Epithelial cell of esophagus (primary cell): ENCODE data around the gene OR9K2.
"Not testable (repeated sequence)": the region's sequence is repeated elsewhere in the genome, so short reads cannot be mapped to it uniquely, and the experiment has no call there.

Experiments used
- DNase-seq: peaks from one replicate; pipeline ENCODE4 v3.0.0; 2010; ENCODE audit warnings: low read depth
- H3K4me3 ChIP-seq: 2 replicates; pipeline ENCODE4 v1.5.1; 2011; ENCODE audit warnings: mild to moderate bottlenecking, low read length, control low read depth
- CTCF ChIP-seq: IDR thresholded peaks from 2 replicates; pipeline ENCODE4 v1.5.1; 2011; ENCODE audit warnings: low read depth, mild to moderate bottlenecking, low read length, control low read depth, inconsistent platforms; ENCODE audit not compliant: insufficient read depth; ENCODE audit errors: missing control alignments

The OR9K2 gene

GRCh38 chr12:55126106-55126505 lies at the start of gene OR9K2:
Gene OR9K2 (plus strand): TSS chr12:55126406. CDS start chr12:55129835, 3,429 bp downstream.
- no peak for DNase-seq
- no peak for TF ChIP-seq CTCF
- no peak within 1 kb of the TSS for H3K4me3 ChIP-seq

DNA sequence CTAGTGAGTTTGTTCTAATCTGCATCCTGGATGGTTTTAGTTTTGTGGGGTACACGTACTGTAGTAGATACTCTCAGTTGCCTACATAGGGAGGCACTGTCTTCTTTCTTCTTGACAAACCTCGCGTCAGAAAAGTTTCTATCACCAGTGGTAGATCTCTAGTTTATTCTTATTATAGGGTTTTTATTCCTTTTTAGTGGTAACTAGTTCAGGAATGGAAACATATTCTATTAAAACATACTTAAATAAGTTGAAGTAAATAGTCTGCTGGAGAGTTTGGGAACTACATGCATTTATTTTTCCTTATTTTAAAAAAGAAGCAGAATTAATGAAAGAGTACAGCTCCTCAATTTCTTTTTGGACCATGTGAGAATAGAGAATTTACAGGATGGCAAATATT lies 33.6 kb upstream of the OR9K2 start:
- no peak for TF ChIP-seq CTCF
- DNase-seq: no peak
- no peak overlapping the region for H3K4me3 ChIP-seq

DNA sequence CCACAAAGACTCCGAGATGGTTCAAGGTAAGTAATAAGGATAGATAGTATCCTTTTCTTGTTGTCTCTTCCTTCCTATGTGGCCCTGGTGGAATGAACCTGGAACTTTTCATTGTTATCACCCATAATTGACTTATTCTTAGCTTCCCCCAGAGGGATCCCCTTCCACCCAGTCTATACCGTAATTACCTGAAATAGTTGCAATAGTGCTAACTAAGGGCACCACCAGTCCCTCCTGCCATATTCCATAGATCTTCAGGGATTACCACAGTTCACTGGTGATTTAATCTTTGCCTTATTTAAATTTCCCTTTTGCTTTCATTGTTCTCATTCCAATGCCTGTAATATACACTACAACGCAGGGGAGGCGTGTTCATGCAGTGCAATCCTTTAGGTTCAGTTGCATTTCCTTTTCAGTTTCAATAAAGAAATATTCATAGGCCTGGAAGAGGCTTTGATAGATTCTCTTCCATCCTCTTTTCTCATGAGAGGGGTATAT lies 13.8 kb upstream of the OR9K2 start:
- DNase-seq: no peak
- TF ChIP-seq CTCF: no peak
- no peak overlapping the region for H3K4me3 ChIP-seq

DNA sequence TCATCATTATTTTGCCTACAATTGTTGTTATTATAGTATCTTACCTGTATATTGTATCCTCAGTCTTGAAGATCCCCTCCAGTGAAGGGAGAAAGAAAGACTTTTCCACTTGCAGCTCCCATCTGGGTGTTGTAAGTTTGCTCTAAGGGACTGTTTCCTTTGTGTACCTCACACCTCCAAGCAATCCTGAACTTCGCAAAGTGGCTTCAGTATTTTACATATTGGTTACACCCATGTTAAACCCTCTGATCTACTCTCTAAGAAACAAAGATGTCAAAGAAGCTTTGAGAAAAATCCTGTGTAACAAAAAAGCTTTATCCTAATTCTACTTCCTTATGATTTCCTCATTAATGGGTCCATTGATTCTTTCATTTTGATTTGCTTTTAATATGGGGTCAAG lies 10.1 kb upstream of the OR9K2 start:
- no peak overlapping the region for H3K4me3 ChIP-seq
- no peak for TF ChIP-seq CTCF
- DNase-seq: no peak

- TF ChIP-seq CTCF: peak; percentile 7
- no peak for DNase-seq
- H3K4me3 ChIP-seq: no peak overlapping the region
These were observed 6.6 kb downstream of the OR9K2 start for GRCh38 chr12:55132816-55133215.

GRCh38 chr12:55142669-55143565 lies 16.7 kb downstream of the OR9K2 start:
- peak; percentile 85 for TF ChIP-seq CTCF
- peak; percentile 61 for DNase-seq
- H3K4me3 ChIP-seq: no peak overlapping the region

DNA sequence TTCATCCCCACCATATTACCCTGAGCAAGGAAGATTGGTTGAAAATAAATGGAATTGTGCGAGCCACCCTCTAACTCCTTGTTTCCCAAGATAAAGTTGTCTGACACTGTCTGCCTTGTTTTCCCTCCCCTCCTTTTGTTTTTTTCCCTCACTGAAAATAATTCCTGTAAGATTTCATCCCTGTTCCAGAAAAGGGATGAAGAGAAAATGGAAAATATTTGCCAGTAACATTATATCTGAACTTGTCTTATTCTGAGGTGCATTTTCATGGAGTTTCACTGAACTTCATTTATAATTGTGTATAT lies 17.3 kb downstream of the OR9K2 start:
- no peak for DNase-seq
- TF ChIP-seq CTCF: no peak

DNA sequence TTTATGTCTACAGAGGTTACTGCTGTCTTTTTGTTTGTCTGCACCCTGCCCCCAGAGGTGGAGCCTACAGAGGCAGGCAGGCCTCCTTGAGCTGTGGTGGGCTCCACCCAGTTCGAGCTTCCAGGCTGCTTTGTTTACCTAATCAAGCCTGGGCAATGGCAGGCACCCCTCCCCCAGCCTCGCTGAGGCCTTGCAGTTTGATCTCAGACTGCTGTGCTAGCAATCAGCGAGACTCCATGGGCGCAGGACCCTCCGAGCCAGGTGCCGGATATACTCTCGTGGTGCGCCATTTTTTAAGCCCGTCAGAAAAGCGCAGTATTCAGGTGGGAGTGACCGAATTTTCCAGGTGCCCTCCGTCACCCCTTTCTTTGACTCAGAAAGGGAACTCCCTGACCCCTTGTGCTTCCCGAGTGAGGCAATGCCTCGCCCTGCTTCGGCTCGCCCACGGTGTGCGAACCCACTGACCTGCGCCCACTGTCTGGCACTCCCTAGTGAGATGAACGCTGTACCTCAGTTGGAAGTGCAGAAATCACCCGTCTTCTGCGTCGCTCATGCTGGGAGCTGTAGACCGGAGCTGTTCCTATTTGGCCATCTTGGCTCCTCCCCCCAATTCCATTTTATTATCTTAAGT lies 40.9 kb downstream of the OR9K2 start:
- not testable (repeated sequence) for DNase-seq, H3K4me3 ChIP-seq

More for the DNA sequence above, 17.3 kb downstream of the OR9K2 start:
- no peak overlapping the region for H3K4me3 ChIP-seq
